DND-41 (cell line): Measurements from ENCODE around the gene ZDHHC14.
"Not testable (repeated sequence)": the region's sequence is repeated elsewhere in the genome, so short reads cannot be mapped to it uniquely, and the experiment has no call there.

ENCODE experiments used
- ATAC-seq: fragments of 200-7000 bp; cut with Tn5 transposase; 3 replicates; pipeline ENCODE4 v1.9.1; 2021; ENCODE audit warnings: low read depth; ENCODE audit not compliant: insufficient read depth
- DNase-seq: peaks from one replicate; pipeline ENCODE4 v3.0.0-alpha.2; 2020
- H2AFZ ChIP-seq: 2 replicates; pipeline ENCODE4 v1.6.0; 2012; ENCODE audit warnings: low read depth, low read length
- H3K27ac ChIP-seq: 2 replicates; pipeline ENCODE4 v1.5.1; 2012; ENCODE audit warnings: low read length, inconsistent platforms
- H3K27me3 ChIP-seq: fragments of 200-600 bp; sonication (generic); 2 replicates; pipeline ENCODE4 v1.6.0; 2012; ENCODE audit warnings: low read length, mild to moderate bottlenecking, inconsistent platforms; ENCODE audit not compliant: insufficient read depth, poor library complexity
- H3K36me3 ChIP-seq: 2 replicates; pipeline ENCODE4 v1.5.1; 2012; ENCODE audit warnings: low read length, inconsistent platforms; ENCODE audit not compliant: insufficient read depth
- H3K4me1 ChIP-seq: 2 replicates; pipeline ENCODE4 v1.5.1; 2012; ENCODE audit warnings: mild to moderate bottlenecking, low read length; ENCODE audit not compliant: insufficient read depth
- H3K4me2 ChIP-seq: 2 replicates; pipeline ENCODE4 v1.6.0; 2012; ENCODE audit warnings: mild to moderate bottlenecking, moderate library complexity, low read length, inconsistent platforms; ENCODE audit not compliant: insufficient read depth
- H3K4me3 ChIP-seq, 2 experiments: fragments of 200-600 bp in 1 of 2; shearing (Covaris generic) in 1 of 2; 2 replicates each; pipeline ENCODE4 v1.5.1; 2012 to 2016; ENCODE audit warnings: inconsistent platforms in 2 of 2, low read length in 2 of 2, mild to moderate bottlenecking in 2 of 2, low read depth in 1 of 2, moderate library complexity in 1 of 2
- H3K79me2 ChIP-seq: 2 replicates; pipeline ENCODE4 v1.6.0; 2012; ENCODE audit warnings: low read length, inconsistent platforms; ENCODE audit not compliant: insufficient read depth
- H3K9ac ChIP-seq: 2 replicates; pipeline ENCODE4 v1.6.0; 2012; ENCODE audit warnings: low read depth, mild to moderate bottlenecking, inconsistent platforms, low read length, moderate library complexity
- H3K9me3 ChIP-seq: 2 replicates; pipeline ENCODE4 v1.5.1; 2012; ENCODE audit warnings: low read length, moderate library complexity, mild to moderate bottlenecking, inconsistent platforms; ENCODE audit not compliant: insufficient read depth, severe bottlenecking
- H4K20me1 ChIP-seq: 2 replicates; pipeline ENCODE4 v1.6.0; 2012; ENCODE audit warnings: low read length; ENCODE audit not compliant: insufficient read depth
- CTCF ChIP-seq: IDR thresholded peaks from 2 replicates; pipeline ENCODE4 v1.5.1; 2012; ENCODE audit warnings: borderline replicate concordance, low read length, moderate library complexity, mild to moderate bottlenecking; ENCODE audit not compliant: poor library complexity, severe bottlenecking; ENCODE audit errors: extremely low read depth
- EZH2 ChIP-seq: IDR thresholded peaks from 3 replicates; pipeline ENCODE4 v1.6.1; 2012; ENCODE audit warnings: borderline replicate concordance, low read depth, mild to moderate bottlenecking, moderate library complexity, low read length, inconsistent platforms; ENCODE audit not compliant: severe bottlenecking

Gene ZDHHC14

GRCh38 chr6:157390273-157391060 lies 9.5 kb downstream of the ZDHHC14 start:
- H3K36me3 ChIP-seq, result no peaks in the 10 kb centered on the region
- DNase-seq, result no peak
- H3K27me3 ChIP-seq, result peaks cover 4% of the 10 kb centered on the region
- no peak overlapping the region for H3K4me3 ChIP-seq
- no peak overlapping the region for H3K9ac ChIP-seq
- H3K9me3 ChIP-seq, result peaks cover 12% of the 10 kb centered on the region
- H4K20me1 ChIP-seq, result no peaks in the 10 kb centered on the region
- no peak for TF ChIP-seq CTCF
- no peak for TF ChIP-seq EZH2
- no peak overlapping the region for H3K4me2 ChIP-seq
- no peaks in the 10 kb centered on the region for H3K4me1 ChIP-seq
- no peak overlapping the region for H2AFZ ChIP-seq
- H3K27ac ChIP-seq, result no peak overlapping the region
- no peaks in the 10 kb centered on the region for H3K79me2 ChIP-seq
- no peak for ATAC-seq

GRCh38 chr6:157392927-157393668 lies 12.1 kb downstream of the ZDHHC14 start:
- Histone ChIP-seq H3K4me2 (no peak overlapping the region), H3K36me3 (no peaks in the 10 kb centered on the region), H3K9ac (no peak overlapping the region), H3K9me3 (peaks cover 12% of the 10 kb centered on the region), H4K20me1 (no peaks in the 10 kb centered on the region), H3K4me3 (no peak overlapping the region), H3K79me2 (no peaks in the 10 kb centered on the region), H2AFZ (no peak overlapping the region), H3K27me3 (no peaks in the 10 kb centered on the region), H3K4me1 (no peaks in the 10 kb centered on the region), H3K27ac (no peak overlapping the region)
- no peak for ATAC-seq
- DNase-seq, result no peak
- TF ChIP-seq EZH2 (no peak), CTCF (no peak)

DNA sequence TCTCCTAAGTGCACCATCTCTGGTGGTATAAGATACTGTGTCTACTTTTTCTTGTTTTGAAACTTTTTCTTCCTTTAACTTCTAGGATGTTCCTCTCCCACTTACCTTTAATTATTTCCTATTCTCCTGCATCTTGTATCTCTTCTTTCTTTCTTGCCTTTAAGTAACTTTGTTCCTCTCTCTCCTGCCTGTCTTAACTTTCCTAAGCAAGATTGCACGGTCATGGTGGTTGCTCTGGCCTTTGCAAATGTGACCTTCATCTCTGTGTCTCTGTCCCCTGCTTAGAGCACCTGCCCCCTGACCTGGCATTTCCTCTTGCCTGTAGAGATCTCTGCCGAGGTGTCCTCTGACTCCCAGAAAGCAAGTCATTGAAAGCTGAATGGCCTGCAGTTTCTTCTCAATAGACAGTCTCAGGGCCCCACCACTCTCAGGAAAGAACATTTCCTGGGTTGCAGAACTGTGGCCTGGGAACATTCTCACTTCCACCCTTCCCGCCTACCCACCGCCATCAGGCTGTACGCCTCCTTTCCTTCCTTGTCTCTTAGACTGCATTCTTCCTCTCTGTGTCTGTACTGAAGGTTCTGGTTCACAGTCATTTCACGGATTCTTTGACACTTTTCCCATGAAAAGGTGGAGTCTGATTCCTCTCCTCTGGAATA lies 12.8 kb downstream of the ZDHHC14 start:
- Histone ChIP-seq H3K9ac (no peak overlapping the region), H3K4me2 (no peak overlapping the region), H4K20me1 (no peaks in the 10 kb centered on the region), H3K27ac (no peak overlapping the region), H3K9me3 (peaks cover 12% of the 10 kb centered on the region), H3K36me3 (no peaks in the 10 kb centered on the region), H3K79me2 (no peaks in the 10 kb centered on the region), H2AFZ (no peak overlapping the region), H3K4me3 (no peak overlapping the region), H3K27me3 (no peaks in the 10 kb centered on the region), H3K4me1 (no peaks in the 10 kb centered on the region)
- ATAC-seq (no peak), DNase-seq (no peak)
- TF ChIP-seq EZH2 (no peak), CTCF (no peak)

DNA sequence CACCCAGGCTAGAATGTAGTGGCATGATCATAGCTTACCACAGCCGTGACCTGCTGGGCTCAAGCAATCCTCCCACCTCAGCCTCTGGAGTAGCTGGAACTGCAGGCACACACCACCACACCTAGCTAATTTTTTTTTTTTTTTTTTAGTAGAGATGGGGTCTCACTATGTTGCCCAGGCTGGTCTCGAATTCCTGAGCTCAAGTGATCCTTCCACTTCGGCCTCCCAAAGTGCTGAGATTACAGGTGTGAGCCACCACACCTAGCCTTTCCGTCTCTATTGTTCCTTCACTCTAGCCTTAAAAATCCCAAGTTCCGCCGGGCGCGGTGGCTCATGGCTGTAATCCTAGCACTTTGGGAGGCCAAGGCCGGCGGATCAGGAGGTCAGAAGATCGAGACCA lies 14.2 kb downstream of the ZDHHC14 start:
- H3K4me1 ChIP-seq, H3K4me3 ChIP-seq, H3K4me2 ChIP-seq, H3K79me2 ChIP-seq, H3K27ac ChIP-seq, H3K9ac ChIP-seq, DNase-seq, H2AFZ ChIP-seq, H3K36me3 ChIP-seq, H4K20me1 ChIP-seq, ATAC-seq, H3K27me3 ChIP-seq: not testable (repeated sequence)
- peaks cover 12% of the 10 kb centered on the region for H3K9me3 ChIP-seq
